Smooth muscle cell (in vitro differentiated cells): ENCODE results near the gene PPP1R3A. TPM values are rescaled to one million over a fixed set of nuclear protein-coding genes. Genes with fewer than 3 reads are reported as not detected.

Source experiments
- DNase-seq: peaks from one replicate; lab custom pipeline; 2025; ENCODE audit not compliant: unreplicated experiment; lab: John Stamatoyannopoulos, UW
- H2AFZ ChIP-seq: fragments of 200-600 bp; sonication (generic); 2 replicates; pipeline ENCODE4 v1.6.0; 2016; ENCODE audit warnings: antibody characterized with exemption, low read depth, mild to moderate bottlenecking
- H3F3A ChIP-seq: fragments of 200-600 bp; sonication (generic); 2 replicates; pipeline ENCODE4 v1.6.0; 2017; ENCODE audit warnings: antibody characterized with exemption, low read depth
- H3K27ac ChIP-seq: fragments of 200-600 bp; sonication (generic); 2 replicates; pipeline ENCODE4 v1.5.1; 2016; ENCODE audit warnings: low read depth, mild to moderate bottlenecking
- H3K27me3 ChIP-seq: fragments of 200-600 bp; sonication (generic); 2 replicates; pipeline ENCODE4 v1.6.1; 2016; ENCODE audit warnings: low read depth, mild to moderate bottlenecking
- H3K36me3 ChIP-seq: fragments of 200-600 bp; sonication (generic); 2 replicates; pipeline ENCODE4 v1.5.1; 2016; ENCODE audit warnings: low read depth
- H3K4me1 ChIP-seq: fragments of 200-600 bp; sonication (generic); 2 replicates; pipeline ENCODE4 v1.5.1; 2016; ENCODE audit warnings: low read depth
- H3K4me2 ChIP-seq: fragments of 200-600 bp; sonication (generic); 2 replicates; pipeline ENCODE4 v1.6.0; 2016; ENCODE audit warnings: mild to moderate bottlenecking
- H3K4me3 ChIP-seq: fragments of 200-600 bp; sonication (generic); 2 replicates; pipeline ENCODE4 v1.5.1; 2016; ENCODE audit warnings: mild to moderate bottlenecking
- H3K79me2 ChIP-seq: fragments of 200-600 bp; sonication (generic); 2 replicates; pipeline ENCODE4 v1.6.0; 2016; ENCODE audit warnings: low read depth, mild to moderate bottlenecking
- H3K9ac ChIP-seq: fragments of 200-600 bp; sonication (generic); 2 replicates; pipeline ENCODE4 v1.6.0; 2016; ENCODE audit warnings: low read depth
- H3K9me3 ChIP-seq: fragments of 200-600 bp; sonication (generic); replicated peaks from 2 replicates; pipeline ENCODE4 v1.5.1; 2016; ENCODE audit warnings: low read depth
- H4K20me1 ChIP-seq: fragments of 200-600 bp; sonication (generic); 2 replicates; pipeline ENCODE4 v1.6.0; 2016; ENCODE audit warnings: low read depth
- CTCF ChIP-seq: fragments of 200-600 bp; sonication (generic); IDR thresholded peaks from 2 replicates; pipeline ENCODE4 v1.5.1; 2017; ENCODE audit warnings: borderline replicate concordance, mild to moderate bottlenecking, antibody characterized with exemption; ENCODE audit not compliant: insufficient read depth, poor library complexity, severe bottlenecking
- WGBS: methylation state at CpG from one replicate; pipeline ENCODE4 v1.1.7; 2016; ENCODE audit warnings: low lambda C conversion rate; 5-methylcytosine and 5-hydroxymethylcytosine counted together
- polyA plus RNA-seq: library from polyadenylated mRNA; unstranded; fragments of >200 nt; fragmentation: Nextera tagmentation; extraction: Ambion mirVana; gene quantifications from 2 replicates; pipeline ENCODE4 v1.2.1, GENCODE V29; 2016
- total RNA-seq: library from RNA; depleted of rRNA; stranded (reverse); fragments of >200 nt; gene quantifications from 2 replicates; pipeline ENCODE4 v1.2.3, GENCODE V29; 2014

Gene PPP1R3A
- total and polyA plus RNA-seq, 2 experiments from 2014 or later = not detected

- no peaks in the 10 kb centered on the region for H3K4me1 ChIP-seq
- no peak overlapping the region for H3K9ac ChIP-seq
- no peak overlapping the region for H3K4me2 ChIP-seq
- no peaks in the 10 kb centered on the region for H3K79me2 ChIP-seq
- no peaks in the 10 kb centered on the region for H3K27me3 ChIP-seq
- H4K20me1 ChIP-seq = no peaks in the 10 kb centered on the region
- no peak overlapping the region for H3K4me3 ChIP-seq
- H3K9me3 ChIP-seq = no peaks in the 10 kb centered on the region
- no peak overlapping the region for H2AFZ ChIP-seq
- H3K27ac ChIP-seq = no peak overlapping the region
- 66% methylated on average over 2 of the region's 2 CpGs for WGBS
- no peaks in the 10 kb centered on the region for H3F3A ChIP-seq
- DNase-seq = no peak
- TF ChIP-seq CTCF = no peak
- H3K36me3 ChIP-seq = no peaks in the 10 kb centered on the region
Observed at GRCh38 chr7:113873554-113874151, 45.2 kb downstream of the PPP1R3A start.

- Histone ChIP-seq H2AFZ (no peak overlapping the region), H3K27ac (no peak overlapping the region), H3K36me3 (no peaks in the 10 kb centered on the region), H3K27me3 (no peaks in the 10 kb centered on the region), H3K4me2 (no peak overlapping the region), H3K79me2 (no peaks in the 10 kb centered on the region), H3K4me1 (no peaks in the 10 kb centered on the region), H3K4me3 (no peak overlapping the region), H3F3A (no peaks in the 10 kb centered on the region), H3K9me3 (no peaks in the 10 kb centered on the region), H3K9ac (no peak overlapping the region), H4K20me1 (no peaks in the 10 kb centered on the region)
- WGBS = 97% methylated on average over 1 of the region's 1 CpG
- no peak for DNase-seq
- TF ChIP-seq CTCF = no peak
Observed at GRCh38 chr7:113872981-113873380, 45.8 kb downstream of the PPP1R3A start.

- Histone ChIP-seq H3K27ac (no peak overlapping the region), H3K9ac (no peak overlapping the region), H3K4me1 (no peaks in the 10 kb centered on the region), H3K4me2 (no peak overlapping the region), H3K9me3 (no peaks in the 10 kb centered on the region), H2AFZ (no peak overlapping the region), H4K20me1 (no peaks in the 10 kb centered on the region), H3F3A (no peaks in the 10 kb centered on the region), H3K36me3 (no peaks in the 10 kb centered on the region), H3K79me2 (no peaks in the 10 kb centered on the region), H3K4me3 (no peak overlapping the region), H3K27me3 (no peaks in the 10 kb centered on the region)
- no peak for DNase-seq
- 77% methylated on average over 2 of the region's 2 CpGs for WGBS
- no peak for TF ChIP-seq CTCF
Observed at GRCh38 chr7:113867325-113867724, 51.5 kb downstream of the PPP1R3A start.

- no peak for DNase-seq
- no peaks in the 10 kb centered on the region for H3K27me3 ChIP-seq
- no peaks in the 10 kb centered on the region for H3K9me3 ChIP-seq
- H3K9ac ChIP-seq = no peak overlapping the region
- 82% methylated on average over 2 of the region's 2 CpGs for WGBS
- no peak for TF ChIP-seq CTCF
- no peaks in the 10 kb centered on the region for H3K36me3 ChIP-seq
- H3K27ac ChIP-seq = no peak overlapping the region
- no peaks in the 10 kb centered on the region for H3F3A ChIP-seq
- H3K4me1 ChIP-seq = no peaks in the 10 kb centered on the region
- no peak overlapping the region for H2AFZ ChIP-seq
- H3K79me2 ChIP-seq = no peaks in the 10 kb centered on the region
- no peak overlapping the region for H3K4me3 ChIP-seq
- H4K20me1 ChIP-seq = no peaks in the 10 kb centered on the region
- H3K4me2 ChIP-seq = no peak overlapping the region
Observed at GRCh38 chr7:113856010-113856409, 62.8 kb downstream of the PPP1R3A start.
